Mononuclear cell (primary cell): ENCODE data around the gene KIAA0319L. TPM values are rescaled to one million over a fixed set of nuclear protein-coding genes. Genes with fewer than 3 reads are reported as not detected.
A peak's percentile ranks its signal among the peaks of the same experiment; 100 is the strongest.
"Not testable (repeated sequence)": the region's sequence is repeated elsewhere in the genome, so short reads cannot be mapped to it uniquely, and the experiment has no call there.

Experiments used
- H3K27me3 ChIP-seq: 2 replicates; pipeline ENCODE4 v1.6.0; 2011; ENCODE audit warnings: low read length, control low read depth; ENCODE audit not compliant: insufficient read depth
- H3K4me1 ChIP-seq: 2 replicates; pipeline ENCODE4 v1.5.1; 2011; ENCODE audit warnings: mild to moderate bottlenecking, low read length, control low read depth; ENCODE audit not compliant: insufficient read depth
- H3K4me3 ChIP-seq: 2 replicates; pipeline ENCODE4 v1.5.1; 2011; ENCODE audit warnings: mild to moderate bottlenecking, low read length, moderate library complexity
- H3K9me3 ChIP-seq: 2 replicates; pipeline ENCODE4 v1.5.1; 2011; ENCODE audit warnings: low read depth, mild to moderate bottlenecking, control low read depth, low read length
- total RNA-seq: library from RNA; depleted of rRNA; stranded (reverse); fragments of >200 nt; gene quantifications from one replicate; pipeline ENCODE4 v1.2.3, GENCODE V29; 2012

Gene KIAA0319L
- total RNA-seq, 1 donor, result 29.1 TPM

DNA sequence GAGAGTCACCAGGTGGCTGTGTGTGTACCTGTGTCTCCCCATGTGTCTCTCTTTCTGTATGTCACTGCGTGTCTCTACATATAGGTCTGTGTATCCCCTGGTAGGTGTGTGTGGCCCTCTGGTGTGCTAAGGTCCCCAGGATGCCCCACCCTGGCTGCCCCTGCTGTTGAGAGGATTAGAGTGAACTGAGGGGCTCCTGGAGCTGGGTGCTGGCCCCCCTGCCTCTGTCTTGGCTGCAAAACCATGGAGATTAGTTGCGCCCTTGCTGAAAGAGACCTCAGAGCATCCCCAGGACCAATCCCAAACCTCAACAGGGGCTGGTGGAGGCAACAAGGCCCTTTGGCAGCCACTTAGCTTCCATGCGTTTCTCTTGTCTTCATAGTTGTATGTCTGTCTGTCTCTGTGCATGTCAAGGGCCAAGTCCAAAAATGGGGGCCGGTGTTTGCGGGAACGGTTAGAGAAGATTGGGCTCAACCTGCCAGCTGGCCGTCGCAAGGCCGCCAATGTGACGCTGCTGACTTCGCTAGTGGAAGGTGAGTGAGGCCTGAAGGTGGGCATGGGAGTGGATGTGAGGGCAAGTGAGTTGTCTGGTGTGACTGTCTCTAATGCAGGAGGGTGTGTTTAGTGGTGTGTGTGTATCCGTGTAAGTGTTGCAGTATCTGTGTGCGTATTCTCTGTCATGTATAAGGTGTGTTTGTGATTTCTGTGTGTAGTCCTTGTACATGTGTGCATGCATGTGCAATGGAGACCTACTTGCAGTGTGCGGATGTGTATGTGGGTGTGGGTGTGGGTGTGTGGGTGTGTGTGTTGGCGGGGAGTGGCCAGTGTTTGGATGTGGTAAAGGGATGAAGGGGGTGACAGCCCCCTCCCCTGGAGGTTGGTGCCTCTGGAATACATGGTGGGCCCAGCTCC is 32.6 kb upstream of the KIAA0319L start:
- H3K27me3 ChIP-seq, result no peaks in the 10 kb centered on the region
- H3K4me3 ChIP-seq, result no peak overlapping the region

DNA sequence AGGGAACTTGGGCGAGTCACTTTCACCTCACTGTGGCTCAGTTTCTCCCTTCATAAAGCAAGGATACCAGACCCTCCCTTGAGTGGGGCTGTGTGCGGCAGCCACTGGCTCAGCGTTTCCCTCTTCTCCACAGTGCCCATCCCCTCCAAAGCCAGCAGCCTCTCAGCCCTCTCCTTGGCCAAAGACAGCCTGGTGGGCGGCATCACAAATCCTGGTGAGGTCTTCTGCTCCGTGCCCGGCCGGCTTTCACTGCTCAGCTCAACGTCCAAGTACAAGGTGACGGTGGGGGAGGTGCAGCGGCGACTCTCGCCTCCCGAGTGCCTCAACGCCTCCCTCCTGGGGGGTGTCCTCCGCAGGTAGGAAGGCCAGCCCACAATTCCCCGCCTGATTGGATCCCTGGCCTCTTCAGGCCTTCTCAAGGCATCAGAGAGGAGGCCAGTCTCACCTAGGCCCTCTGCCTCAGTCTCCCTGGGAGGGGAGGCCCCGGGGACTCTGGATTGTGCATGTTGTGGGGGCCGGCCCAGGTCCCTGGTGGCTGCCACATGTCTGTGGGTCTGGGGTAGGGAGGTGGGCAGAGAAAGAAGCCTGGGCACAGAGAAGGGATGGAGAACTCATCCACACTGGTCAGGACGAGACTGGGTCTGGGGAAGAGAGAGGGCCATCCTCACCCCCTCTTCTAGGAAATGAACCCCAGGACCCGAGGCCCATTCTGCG is 31.2 kb upstream of the KIAA0319L start:
- Histone ChIP-seq H3K27me3 (no peaks in the 10 kb centered on the region), H3K9me3 (no peaks in the 10 kb centered on the region), H3K4me3 (no peak overlapping the region), H3K4me1 (no peaks in the 10 kb centered on the region)

More for the DNA sequence above, 32.6 kb upstream of the KIAA0319L start:
- Histone ChIP-seq H3K4me1 (no peaks in the 10 kb centered on the region), H3K9me3 (no peaks in the 10 kb centered on the region)

DNA sequence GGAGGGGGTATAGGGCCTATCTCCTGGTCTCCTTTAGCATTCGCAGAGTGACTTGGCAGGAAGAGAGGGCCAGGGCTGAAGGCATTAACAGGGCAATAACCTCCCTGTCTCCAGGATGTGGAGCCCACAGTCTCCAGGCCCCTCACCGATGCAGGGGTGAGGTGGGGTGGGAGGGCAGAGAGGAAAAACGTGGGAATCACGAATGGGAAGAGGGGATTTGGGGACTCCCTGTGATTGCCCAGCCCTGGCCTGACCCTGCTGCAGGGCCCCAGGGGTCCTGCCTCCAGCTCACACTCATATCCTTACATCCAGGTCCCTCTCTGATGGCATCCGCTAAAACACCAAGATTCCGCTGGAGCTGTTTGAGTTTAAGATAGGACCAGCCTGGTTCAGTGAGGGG is 30.5 kb upstream of the KIAA0319L start:
- Histone ChIP-seq H3K4me3 (no peak overlapping the region), H3K4me1 (no peaks in the 10 kb centered on the region), H3K27me3 (no peaks in the 10 kb centered on the region), H3K9me3 (no peaks in the 10 kb centered on the region)

DNA sequence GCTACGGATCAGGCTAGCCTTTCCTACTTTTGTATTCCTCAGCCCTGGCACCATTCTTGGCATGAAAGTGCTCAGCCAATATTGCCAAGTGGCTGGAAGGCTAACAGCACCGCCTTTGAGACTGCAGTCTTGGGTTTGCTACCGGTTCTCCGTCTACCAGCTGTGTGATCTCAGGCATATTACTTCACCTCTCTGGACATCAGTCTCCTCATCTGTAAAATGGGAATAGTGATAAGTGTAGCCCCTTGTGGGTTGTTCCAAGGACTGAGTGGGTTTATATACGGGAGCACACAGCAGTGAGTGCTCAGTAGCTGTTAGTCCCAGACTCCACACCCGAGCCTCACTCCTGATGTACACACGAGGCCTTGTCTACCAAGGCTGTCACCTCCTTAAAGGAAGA is 29.6 kb upstream of the KIAA0319L start:
- H3K4me3 ChIP-seq, result no peak overlapping the region
- no peaks in the 10 kb centered on the region for H3K4me1 ChIP-seq
- H3K9me3 ChIP-seq, result no peaks in the 10 kb centered on the region
- H3K27me3 ChIP-seq, result no peaks in the 10 kb centered on the region

DNA sequence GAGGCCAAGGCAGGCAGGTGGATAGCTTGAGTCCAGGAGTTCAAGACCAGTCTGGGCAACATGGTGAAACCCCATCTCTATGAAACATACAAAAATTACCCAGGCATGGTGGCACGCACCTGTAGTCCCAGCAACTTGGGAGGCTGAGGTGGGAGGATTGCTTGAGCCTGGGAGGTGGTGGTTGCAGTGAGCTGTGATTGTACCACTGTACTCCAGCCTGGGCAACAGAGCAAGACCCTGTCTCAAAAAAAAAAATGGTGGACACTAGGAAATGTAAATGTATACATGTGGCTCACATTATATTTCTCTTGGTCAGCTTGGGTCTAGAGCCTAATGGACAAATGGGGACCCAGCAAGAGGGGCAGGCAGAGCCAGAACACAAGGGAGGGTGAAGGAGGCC is 28.6 kb upstream of the KIAA0319L start:
- not testable (repeated sequence) for H3K27me3 ChIP-seq, H3K4me3 ChIP-seq, H3K9me3 ChIP-seq, H3K4me1 ChIP-seq

DNA sequence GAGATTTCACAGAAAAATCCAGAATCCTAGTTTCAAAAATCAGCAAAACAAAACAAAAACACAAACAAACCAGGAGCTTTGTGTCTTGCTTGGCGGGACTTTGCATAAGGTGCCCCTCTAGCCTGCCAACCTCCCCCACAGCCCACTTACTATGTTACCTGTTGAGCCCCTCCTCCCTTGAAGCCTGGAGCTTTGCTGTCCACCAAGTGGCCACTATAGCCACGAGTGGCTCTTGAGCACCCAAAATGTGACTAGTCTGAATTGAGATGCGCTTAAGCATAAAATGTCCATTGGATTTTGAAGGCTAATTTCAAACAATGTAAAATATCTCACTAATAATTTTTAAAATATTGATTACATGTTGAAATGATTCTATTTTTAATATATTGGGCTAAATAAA is 28.1 kb upstream of the KIAA0319L start:
- H3K9me3 ChIP-seq, result no peaks in the 10 kb centered on the region
- no peaks in the 10 kb centered on the region for H3K27me3 ChIP-seq
- no peaks in the 10 kb centered on the region for H3K4me1 ChIP-seq
- H3K4me3 ChIP-seq, result no peak overlapping the region

DNA sequence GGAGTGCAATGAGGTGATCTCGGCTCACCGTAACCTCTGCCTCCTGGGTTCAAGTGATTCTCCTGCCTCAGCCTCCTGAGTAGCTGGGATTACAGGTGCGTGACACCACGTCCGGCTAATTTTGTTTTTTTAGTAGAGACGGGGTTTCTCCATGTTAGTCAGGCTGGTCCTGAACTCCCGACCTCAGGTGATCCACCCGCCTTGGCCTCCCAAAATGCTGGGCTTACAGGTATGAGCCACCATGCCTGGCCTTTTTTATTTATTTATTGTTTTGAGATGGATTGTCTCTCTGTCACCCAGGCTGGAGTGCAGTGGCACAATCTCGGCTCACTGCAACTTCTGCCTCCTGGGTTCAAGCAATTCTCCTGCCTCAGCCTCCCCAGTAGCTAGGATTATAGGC is 24.4 kb upstream of the KIAA0319L start:
- H3K4me1 ChIP-seq, result peaks cover 20% of the 10 kb centered on the region
- H3K27me3 ChIP-seq, H3K4me3 ChIP-seq, H3K9me3 ChIP-seq: not testable (repeated sequence)

DNA sequence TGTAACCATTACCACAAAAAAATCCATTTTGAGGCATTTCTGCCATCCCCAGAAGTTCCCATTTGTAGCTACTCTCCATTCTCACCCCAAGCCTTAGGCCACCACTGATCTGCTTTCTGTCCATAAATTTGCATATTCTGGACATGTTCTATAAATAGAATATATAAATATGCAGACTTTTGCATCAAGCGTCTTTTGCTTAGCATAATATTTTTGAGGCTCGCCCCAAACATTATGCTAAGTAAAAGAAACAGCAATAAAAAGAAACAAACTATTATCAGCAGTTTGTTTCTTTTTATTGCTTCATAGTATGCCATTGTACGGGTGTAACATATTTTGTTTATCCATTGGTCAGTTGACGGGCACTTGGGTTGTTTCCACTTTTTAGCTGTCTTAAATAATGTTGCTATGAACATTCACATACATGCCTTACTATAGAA is 23.8 kb upstream of the KIAA0319L start:
- no peaks in the 10 kb centered on the region for H3K27me3 ChIP-seq
- no peak overlapping the region for H3K4me3 ChIP-seq
- H3K4me1 ChIP-seq, result peaks cover 26% of the 10 kb centered on the region
- no peaks in the 10 kb centered on the region for H3K9me3 ChIP-seq

DNA sequence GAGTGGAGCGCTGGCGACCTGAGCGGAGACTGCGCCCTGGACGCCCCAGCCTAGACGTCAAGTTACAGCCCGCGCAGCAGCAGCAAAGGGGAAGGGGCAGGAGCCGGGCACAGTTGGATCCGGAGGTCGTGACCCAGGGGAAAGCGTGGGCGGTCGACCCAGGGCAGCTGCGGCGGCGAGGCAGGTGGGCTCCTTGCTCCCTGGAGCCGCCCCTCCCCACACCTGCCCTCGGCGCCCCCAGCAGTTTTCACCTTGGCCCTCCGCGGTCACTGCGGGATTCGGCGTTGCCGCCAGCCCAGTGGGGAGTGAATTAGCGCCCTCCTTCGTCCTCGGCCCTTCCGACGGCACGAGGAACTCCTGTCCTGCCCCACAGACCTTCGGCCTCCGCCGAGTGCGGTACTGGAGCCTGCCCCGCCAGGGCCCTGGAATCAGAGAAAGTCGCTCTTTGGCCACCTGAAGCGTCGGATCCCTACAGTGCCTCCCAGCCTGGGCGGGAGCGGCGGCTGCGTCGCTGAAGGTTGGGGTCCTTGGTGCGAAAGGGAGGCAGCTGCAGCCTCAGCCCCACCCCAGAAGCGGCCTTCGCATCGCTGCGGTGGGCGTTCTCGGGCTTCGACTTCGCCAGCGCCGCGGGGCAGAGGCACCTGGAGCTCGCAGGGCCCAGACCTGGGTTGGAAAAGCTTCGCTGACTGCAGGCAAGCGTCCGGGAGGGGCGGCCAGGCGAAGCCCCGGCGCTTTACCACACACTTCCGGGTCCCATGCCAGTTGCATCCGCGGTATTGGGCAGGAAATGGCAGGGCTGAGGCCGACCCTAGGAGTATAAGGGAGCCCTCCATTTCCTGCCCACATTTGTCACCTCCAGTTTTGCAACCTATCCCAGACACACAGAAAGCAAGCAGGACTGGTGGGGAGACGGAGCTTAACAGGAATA is 20.1 kb upstream of the KIAA0319L start:
- Histone ChIP-seq H3K4me3 (peak overlapping the region; percentile 55), H3K4me1 (peaks cover 46% of the 10 kb centered on the region), H3K27me3 (peaks cover 7% of the 10 kb centered on the region), H3K9me3 (no peaks in the 10 kb centered on the region)

DNA sequence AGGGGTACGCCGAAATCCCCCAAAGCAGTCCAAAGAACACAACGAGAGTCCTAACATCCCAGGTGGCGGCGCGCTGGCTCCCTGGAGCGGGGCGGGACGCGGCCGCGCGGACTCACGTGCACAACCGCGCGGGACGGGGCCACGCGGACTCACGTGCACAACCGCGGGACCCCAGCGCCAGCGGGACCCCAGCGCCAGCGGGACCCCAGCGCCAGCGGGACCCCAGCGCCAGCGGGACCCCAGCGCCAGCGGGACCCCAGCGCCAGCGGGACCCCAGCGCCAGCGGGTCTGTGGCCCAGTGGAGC is 19.5 kb upstream of the KIAA0319L start:
- not testable (repeated sequence) for H3K9me3 ChIP-seq, H3K27me3 ChIP-seq
- H3K4me1 ChIP-seq, result peaks cover 46% of the 10 kb centered on the region
- H3K4me3 ChIP-seq, result peak overlapping the region; percentile 55

DNA sequence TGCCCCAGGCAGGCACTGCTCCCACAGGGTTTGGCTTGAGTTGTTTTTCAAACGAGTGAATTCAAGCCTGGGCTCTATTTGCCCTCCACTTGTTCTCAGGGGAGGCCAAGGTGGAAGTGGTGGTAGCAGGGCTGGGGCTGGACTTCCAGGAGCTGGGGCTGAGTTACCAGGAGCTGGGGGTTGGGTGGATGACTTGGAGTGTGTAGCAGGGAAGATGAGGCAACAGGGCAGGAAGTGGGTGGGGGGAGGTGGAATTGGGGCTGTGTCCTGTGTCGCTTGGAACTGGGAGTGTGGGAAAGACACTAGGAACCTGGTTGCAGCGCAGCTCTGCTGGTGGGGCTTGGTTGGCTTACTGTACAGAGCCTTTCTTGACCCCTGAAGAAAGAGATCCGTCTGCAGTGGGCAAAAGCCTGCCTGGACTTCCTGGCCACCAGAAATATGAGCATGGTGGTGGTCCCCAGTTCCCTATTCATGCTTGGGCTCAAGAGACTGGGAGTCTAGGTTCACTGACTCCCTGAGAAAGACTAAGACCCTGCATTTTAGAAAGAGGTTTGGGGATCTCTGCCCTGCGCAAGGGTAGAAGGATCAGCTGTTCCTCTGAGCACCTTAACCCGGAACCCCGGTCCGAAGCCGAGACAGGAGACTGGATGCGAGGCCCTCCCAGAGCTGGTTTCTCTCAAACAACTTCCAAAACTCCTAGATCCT is 19.0 kb upstream of the KIAA0319L start:
- Histone ChIP-seq H3K27me3 (peaks cover 7% of the 10 kb centered on the region), H3K9me3 (no peaks in the 10 kb centered on the region), H3K4me3 (peak overlapping the region; percentile 5), H3K4me1 (peaks cover 46% of the 10 kb centered on the region)

DNA sequence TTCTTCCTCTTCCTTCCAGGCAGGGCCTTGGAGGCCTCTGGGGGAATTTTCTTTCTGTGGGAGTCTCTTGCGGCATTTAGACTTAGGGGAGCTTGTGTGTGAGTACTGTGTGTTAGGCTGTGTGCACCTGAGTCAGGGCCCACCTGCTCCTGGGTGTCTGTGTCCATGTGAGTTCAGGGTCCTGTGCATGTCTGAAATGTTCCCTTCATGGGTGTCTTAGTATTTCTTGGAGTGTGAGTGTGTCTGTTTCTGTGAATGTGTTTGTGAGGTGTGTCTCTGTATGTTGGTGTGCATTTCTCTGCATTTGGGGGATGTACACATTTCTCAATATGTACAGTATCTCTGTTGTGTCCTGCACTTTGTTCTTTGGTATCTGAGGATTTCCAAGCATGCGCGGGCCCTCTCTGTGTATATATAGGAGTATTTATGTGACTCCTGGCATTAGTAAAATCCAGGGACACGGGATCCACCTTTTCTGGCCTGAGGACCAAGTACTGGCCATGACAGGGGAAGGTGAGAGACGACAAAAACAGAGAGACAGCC is 18.3 kb upstream of the KIAA0319L start:
- Histone ChIP-seq H3K27me3 (peaks cover 7% of the 10 kb centered on the region), H3K4me3 (no peak overlapping the region), H3K9me3 (no peaks in the 10 kb centered on the region), H3K4me1 (peaks cover 46% of the 10 kb centered on the region)

DNA sequence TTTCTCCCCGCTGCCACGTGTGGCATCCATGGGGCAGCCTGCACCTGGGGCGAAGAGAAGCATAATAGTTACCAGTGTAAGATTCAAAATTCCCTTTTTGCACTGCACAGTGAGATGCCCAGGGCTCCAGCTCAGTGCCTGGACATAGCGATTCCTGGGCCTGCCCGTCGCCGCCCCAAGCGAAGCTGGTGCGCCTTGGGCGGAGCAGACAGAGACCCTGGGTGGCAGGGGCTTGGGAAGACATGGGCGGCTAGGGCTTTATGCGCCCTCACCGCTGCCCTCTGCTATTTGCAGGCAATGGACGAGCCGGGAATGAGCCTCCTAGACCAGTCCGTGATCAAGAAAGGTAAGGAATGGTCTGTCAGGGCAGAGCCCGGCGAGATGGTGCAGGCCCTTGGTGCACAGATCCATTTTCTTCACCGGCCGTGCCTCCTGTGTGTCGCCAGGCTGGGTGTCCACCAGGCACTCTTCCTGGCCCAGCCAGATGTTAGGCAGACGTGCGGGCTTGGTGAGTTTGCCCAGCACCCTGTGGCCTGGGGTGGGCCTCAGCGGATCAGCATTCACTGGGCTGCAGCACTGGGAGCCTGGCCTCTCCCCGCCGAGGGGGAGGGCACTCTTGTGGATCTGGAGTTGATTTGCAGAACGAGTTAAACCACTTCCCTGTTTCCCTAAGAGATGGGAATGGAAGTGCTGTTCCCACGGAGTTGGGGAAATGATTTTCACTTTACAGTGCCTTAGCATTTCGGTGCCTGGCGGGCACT is 17.6 kb upstream of the KIAA0319L start:
- Histone ChIP-seq H3K4me1 (peaks cover 46% of the 10 kb centered on the region), H3K27me3 (peaks cover 7% of the 10 kb centered on the region), H3K4me3 (no peak overlapping the region), H3K9me3 (no peaks in the 10 kb centered on the region)
